HepG2 (cell line): ENCODE data around the gene HIC1. TPM values are rescaled to one million over a fixed set of nuclear protein-coding genes. Genes with fewer than 3 reads are reported as not detected.

Experiments used
- CENPT ChIP-seq: sonication (generic); formaldehyde crosslinking; IDR thresholded peaks from 2 replicates; pipeline ENCODE4 v1.8.0; 2022; ENCODE audit warnings: low read depth, mild to moderate bottlenecking, moderate library complexity, missing genetic modification reagents
- FOXO1 ChIP-seq: sonication (generic); formaldehyde crosslinking; IDR thresholded peaks from 2 replicates; pipeline ENCODE4 v1.4.0; 2020; ENCODE audit warnings: missing genetic modification reagents
- HHEX ChIP-seq: IDR thresholded peaks from 2 replicates; pipeline ENCODE4 v1.6.1; 2016; ENCODE audit warnings: control low read depth
- KLF12 ChIP-seq: sonication (generic); formaldehyde crosslinking; IDR thresholded peaks from 2 replicates; pipeline ENCODE4 v1.4.0; 2020; ENCODE audit warnings: missing genetic modification reagents, borderline replicate concordance
- MED13 ChIP-seq: sonication (generic); formaldehyde crosslinking; IDR thresholded peaks from 2 replicates; pipeline ENCODE4 v1.5.0; 2020; ENCODE audit warnings: missing genetic modification reagents
- NPAS2 ChIP-seq: sonication (generic); formaldehyde crosslinking; IDR thresholded peaks from 2 replicates; pipeline ENCODE4 v1.8.0; 2022; ENCODE audit warnings: mild to moderate bottlenecking, missing genetic modification reagents, borderline replicate concordance
- NR2C2 ChIP-seq: sonication (generic); formaldehyde crosslinking; IDR thresholded peaks from 2 replicates; pipeline ENCODE4 v1.4.0; 2020; ENCODE audit warnings: missing genetic modification reagents, mild to moderate bottlenecking, moderate library complexity, borderline replicate concordance
- NR2F1 ChIP-seq, 2 experiments: fragments of 450-650 bp in 1 of 2; formaldehyde crosslinking in 1 of 2; IDR thresholded peaks; 2 replicates each; pipeline versions ENCODE4 v1.5.0 to v1.6.1; 2016 to 2020; ENCODE audit warnings: mild to moderate bottlenecking in 1 of 2, missing compliant biosample characterization in 1 of 2, missing genetic modification reagents in 1 of 2, moderate library complexity in 1 of 2
- POLR2G ChIP-seq: fragments of 200-400 bp; formaldehyde crosslinking; IDR thresholded peaks from 2 replicates; pipeline ENCODE4 v1.6.1; 2018; ENCODE audit warnings: mild to moderate bottlenecking, low read depth, low read length, moderate library complexity
- TIGD3 ChIP-seq: sonication (generic); formaldehyde crosslinking; IDR thresholded peaks from 2 replicates; pipeline ENCODE4 v1.5.1; 2020; ENCODE audit warnings: mild to moderate bottlenecking, missing genetic modification reagents, borderline replicate concordance
- ZNF318 ChIP-seq: sonication (generic); formaldehyde crosslinking; IDR thresholded peaks from 2 replicates; pipeline ENCODE4 v1.4.0; 2020; ENCODE audit warnings: mild to moderate bottlenecking, missing genetic modification reagents
- ZNF33A ChIP-seq: sonication (generic); formaldehyde crosslinking; IDR thresholded peaks from 2 replicates; pipeline ENCODE4 v1.5.1; 2020; ENCODE audit warnings: missing genetic modification reagents, mild to moderate bottlenecking, moderate library complexity, borderline replicate concordance
- ZNF607 ChIP-seq: sonication (generic); formaldehyde crosslinking; IDR thresholded peaks from 2 replicates; pipeline ENCODE4 v1.5.1; 2020; ENCODE audit warnings: missing genetic modification reagents, mild to moderate bottlenecking, borderline replicate concordance
- ZNF615 ChIP-seq: sonication (generic); formaldehyde crosslinking; IDR thresholded peaks from 2 replicates; pipeline ENCODE4 v1.5.0; 2020; ENCODE audit warnings: mild to moderate bottlenecking, missing genetic modification reagents, borderline replicate concordance
- ZNF879 ChIP-seq: sonication (generic); formaldehyde crosslinking; IDR thresholded peaks from 2 replicates; pipeline ENCODE4 v1.8.1; 2023; ENCODE audit warnings: missing genetic modification reagents
- polyA plus RNA-seq, 8 experiments: library from polyadenylated mRNA; depleted of rRNA in 3 of 8; stranded (reverse) in 7 of 8; unstranded in 1 of 8; fragments of >200 nt; fragmentation: Illumina TruSeq in 4 of 8; extraction: Trizol in 4 of 8; gene quantifications; 2 replicates each; pipeline versions ENCODE4 v1.2.1 to v1.2.3, GENCODE V29; 2011 to 2016; ENCODE audit warnings: low read depth in 4 of 8, missing spikeins in 1 of 8, mixed read lengths in 1 of 8; ENCODE audit not compliant: insufficient read depth in 1 of 8
- total RNA-seq, 5 experiments: library from RNA; depleted of rRNA; stranded (reverse); fragments of >200 nt; fragmentation: Illumina TruSeq; extraction: Trizol; gene quantifications; 2 replicates each; pipeline ENCODE4 v1.2.3, GENCODE V29; 2016; ENCODE audit warnings: low read depth in 1 of 5
- TF ChIP-seq, protein P1 (sequence below): sonication (generic); formaldehyde crosslinking; IDR thresholded peaks from 2 replicates; pipeline ENCODE4 v1.5.0; 2020; ENCODE audit warnings: mild to moderate bottlenecking, missing genetic modification reagents, moderate library complexity

Gene HIC1
- total and polyA plus RNA-seq, 2 of the 13 experiments (the other 11 are each of a cell fraction or from before 2014, with no cell fraction given): 0.04 to 0.31 TPM

DNA sequence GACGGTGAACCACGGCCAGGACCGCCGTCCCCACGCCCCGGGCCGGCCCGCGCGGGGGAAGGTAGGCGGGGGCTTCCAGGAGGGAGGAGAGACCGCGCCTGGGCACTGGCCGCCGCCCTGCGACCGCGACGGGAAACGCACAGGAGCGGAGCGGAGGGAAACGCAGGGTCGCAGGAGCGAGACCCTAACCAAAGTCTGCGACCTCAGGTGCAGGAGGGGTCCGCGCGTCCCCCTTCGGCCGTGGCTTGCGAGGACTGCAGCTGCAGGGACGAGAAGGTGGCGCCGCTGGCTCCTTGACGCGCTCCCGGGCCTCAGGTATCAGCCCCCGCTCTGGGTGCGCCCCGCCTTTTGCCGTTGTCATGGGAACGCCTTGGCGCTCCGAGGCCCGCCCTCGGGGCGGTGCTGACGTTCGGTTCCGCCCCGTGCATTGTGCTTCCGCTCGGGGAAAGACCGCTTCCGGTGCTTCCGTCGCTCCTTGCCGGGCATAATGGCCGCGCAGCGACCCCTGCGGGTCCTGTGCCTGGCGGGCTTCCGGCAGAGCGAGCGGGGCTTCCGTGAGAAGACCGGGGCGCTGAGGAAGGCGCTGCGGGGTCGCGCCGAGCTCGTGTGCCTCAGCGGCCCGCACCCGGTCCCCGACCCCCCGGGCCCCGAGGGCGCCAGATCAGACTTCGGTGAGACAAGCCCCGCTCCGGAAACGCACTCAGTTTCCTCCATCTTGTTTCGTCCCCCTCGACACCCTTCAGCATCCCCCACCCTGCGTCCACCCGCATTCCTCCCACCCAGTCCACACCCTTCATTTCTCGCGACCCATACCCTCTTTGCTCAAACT lies 13.1 kb upstream of the HIC1 start, which contains the start of gene OVCA2 (continued):
- TF ChIP-seq, protein P1, sequence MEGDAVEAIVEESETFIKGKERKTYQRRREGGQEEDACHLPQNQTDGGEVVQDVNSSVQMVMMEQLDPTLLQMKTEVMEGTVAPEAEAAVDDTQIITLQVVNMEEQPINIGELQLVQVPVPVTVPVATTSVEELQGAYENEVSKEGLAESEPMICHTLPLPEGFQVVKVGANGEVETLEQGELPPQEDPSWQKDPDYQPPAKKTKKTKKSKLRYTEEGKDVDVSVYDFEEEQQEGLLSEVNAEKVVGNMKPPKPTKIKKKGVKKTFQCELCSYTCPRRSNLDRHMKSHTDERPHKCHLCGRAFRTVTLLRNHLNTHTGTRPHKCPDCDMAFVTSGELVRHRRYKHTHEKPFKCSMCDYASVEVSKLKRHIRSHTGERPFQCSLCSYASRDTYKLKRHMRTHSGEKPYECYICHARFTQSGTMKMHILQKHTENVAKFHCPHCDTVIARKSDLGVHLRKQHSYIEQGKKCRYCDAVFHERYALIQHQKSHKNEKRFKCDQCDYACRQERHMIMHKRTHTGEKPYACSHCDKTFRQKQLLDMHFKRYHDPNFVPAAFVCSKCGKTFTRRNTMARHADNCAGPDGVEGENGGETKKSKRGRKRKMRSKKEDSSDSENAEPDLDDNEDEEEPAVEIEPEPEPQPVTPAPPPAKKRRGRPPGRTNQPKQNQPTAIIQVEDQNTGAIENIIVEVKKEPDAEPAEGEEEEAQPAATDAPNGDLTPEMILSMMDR (CRISPR knock-in tag): peak; percentile 93
- TF ChIP-seq POLR2G (peak; percentile 86), NPAS2 (no peak), NR2C2 (CRISPR knock-in tag) (peak; percentile 97), ZNF33A (CRISPR knock-in tag) (no peak), NR2F1 (CRISPR knock-in tag; IDR thresholded peaks at IDR 0.05) (no peak), ZNF607 (CRISPR knock-in tag) (no peak; the same call in 1 of the 2 replicates), ZNF615 (CRISPR knock-in tag) (no peak), KLF12 (CRISPR knock-in tag) (peak; percentile 67; the same call in 1 of the 2 replicates), ZNF879 (CRISPR knock-in tag) (no peak), FOXO1 (peak; percentile 20; the same call in 1 of the 2 replicates), MED13 (CRISPR knock-in tag) (no peak), TIGD3 (CRISPR knock-in tag) (no peak), ZNF318 (CRISPR knock-in tag) (no peak), HHEX (CRISPR knock-in tag) (no peak), CENPT (CRISPR knock-in tag) (no peak)
